GM21423 (cell line): ENCODE data around the gene ESRP2.

ENCODE experiments used
- ATAC-seq: cut with Tn5 transposase; IDR thresholded peaks from one replicate; pipeline ENCODE4 v1.9.1; 2021; ENCODE audit warnings: mild to moderate bottlenecking, moderate library complexity; ENCODE audit not compliant: unreplicated experiment

ESRP2 gene

DNA sequence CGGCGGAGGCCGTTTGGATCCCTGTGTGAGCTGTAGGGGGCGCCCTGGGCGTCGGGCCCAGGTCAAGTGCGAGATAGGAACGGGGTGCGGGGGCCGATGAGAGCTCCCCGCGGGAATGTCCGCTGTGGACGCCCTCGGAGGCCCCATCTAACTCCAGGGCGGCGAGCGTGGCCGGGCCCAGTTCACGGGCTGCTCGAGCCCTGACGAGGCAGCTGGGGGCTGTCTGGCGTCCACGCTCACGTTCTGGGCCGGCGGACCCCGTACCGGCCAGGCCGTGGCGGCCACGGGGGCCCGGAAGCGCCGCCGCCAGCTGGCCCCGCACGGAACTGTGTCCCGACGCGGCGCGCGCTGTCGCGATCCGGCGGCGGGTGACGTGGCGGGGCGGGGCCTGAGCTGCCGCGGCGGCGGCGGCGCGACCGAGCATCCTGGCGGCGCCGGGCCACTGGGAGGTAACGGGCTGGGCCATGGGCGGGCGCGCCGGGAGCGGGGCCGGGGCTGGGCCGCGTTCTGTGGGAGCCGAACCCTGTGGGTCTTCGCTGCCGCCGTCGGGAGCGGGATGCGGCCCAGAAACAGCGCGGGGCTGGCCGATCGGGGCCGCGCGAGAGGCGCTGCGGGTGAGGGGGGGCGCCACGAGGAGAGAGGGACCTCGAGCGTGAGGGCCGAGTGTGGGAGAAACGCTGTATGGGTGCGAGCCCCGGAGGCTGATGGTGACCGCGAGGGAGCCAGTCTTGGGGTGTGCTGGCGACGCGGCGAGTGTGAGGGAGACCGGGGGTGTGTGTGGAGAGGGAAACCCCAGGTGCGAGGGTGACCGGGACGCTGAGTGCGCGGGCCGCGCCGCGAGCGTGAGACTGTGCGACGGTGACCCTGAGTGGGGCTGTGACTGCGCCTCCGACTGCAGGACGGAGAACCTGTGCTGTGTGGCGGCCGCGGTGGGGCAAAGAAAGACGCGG, 28.5 kb upstream of the ESRP2 start, which contains the start of gene SLC7A6:
Gene SLC7A6, plus strand, starts transcription at position 399 of the 950 bp plus-strand sequence. CDS start 10,201 bp downstream, outside the sequence.
- peak; percentile 63 for ATAC-seq

- no peak for ATAC-seq
Measured at GRCh38 chr16:68263559-68264127, 27.7 kb upstream of the ESRP2 start.

DNA sequence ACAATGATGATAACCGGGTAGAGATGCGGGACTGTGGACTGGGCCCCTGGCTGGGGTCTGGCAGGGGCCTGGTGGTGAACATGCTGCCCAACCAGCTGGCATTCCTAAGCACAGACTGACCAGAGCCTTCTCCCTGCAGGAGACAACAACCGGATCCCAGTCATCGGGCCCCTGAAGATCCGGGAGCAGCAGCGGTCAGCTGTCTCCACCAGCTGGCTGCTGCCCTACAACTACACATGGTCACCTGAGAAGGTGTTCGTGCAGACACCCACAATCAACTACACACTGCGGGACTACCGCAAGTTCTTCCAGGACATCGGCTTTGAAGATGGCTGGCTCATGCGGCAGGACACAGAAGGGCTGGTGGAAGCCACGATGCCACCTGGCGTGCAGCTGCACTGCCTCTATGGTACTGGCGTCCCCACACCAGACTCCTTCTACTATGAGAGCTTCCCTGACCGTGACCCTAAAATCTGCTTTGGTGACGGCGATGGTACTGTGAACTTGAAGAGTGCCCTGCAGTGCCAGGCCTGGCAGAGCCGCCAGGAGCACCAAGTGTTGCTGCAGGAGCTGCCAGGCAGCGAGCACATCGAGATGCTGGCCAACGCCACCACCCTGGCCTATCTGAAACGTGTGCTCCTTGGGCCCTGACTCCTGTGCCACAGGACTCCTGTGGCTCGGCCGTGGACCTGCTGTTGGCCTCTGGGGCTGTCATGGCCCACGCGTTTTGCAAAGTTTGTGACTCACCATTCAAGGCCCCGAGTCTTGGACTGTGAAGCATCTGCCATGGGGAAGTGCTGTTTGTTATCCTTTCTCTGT, 23.3 kb upstream of the ESRP2 start:
- ATAC-seq, result no peak

DNA sequence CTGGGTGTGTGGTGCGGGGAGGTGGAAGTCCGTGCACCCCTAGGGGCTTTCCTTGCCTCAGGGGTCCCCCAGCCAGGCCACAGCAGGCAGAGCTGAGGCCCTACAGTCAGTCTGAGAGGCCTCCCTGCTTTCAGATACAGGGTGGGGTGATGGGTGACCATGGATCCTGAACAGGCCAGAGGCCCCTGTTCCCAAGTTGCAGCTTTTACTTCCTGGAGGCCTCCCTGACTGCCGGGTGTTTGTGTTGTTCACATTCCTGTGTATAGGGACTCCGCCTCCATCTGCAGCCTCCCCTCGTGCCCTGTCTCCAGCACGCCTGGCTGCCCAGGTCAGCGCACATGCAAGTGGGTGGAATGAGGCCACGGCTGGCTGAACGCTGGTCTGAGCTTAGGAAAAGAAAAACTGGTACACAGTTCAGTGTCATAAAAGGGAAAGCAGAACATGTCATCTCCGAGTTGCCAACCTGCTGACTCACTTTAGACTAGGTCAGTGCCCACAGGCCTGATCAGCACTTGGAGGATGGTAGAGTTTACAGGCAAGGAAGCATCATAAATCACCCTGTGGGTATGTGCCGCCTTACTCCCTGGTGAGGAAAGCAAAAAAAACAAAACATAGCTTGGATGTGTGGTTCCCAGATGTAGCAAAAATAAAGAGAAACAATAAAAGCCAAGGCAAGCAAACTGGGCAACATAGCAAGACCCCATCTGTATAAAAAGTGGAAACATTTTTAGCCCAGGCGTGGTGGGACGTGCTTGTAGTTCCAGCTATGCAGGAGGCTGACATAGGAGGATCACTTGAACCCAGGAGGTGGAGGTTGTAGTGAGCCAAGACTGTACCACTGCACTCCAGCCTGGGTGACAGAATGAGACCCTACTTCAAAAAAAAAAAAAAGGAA, 22.2 kb upstream of the ESRP2 start:
- ATAC-seq, result peak; percentile 12

DNA sequence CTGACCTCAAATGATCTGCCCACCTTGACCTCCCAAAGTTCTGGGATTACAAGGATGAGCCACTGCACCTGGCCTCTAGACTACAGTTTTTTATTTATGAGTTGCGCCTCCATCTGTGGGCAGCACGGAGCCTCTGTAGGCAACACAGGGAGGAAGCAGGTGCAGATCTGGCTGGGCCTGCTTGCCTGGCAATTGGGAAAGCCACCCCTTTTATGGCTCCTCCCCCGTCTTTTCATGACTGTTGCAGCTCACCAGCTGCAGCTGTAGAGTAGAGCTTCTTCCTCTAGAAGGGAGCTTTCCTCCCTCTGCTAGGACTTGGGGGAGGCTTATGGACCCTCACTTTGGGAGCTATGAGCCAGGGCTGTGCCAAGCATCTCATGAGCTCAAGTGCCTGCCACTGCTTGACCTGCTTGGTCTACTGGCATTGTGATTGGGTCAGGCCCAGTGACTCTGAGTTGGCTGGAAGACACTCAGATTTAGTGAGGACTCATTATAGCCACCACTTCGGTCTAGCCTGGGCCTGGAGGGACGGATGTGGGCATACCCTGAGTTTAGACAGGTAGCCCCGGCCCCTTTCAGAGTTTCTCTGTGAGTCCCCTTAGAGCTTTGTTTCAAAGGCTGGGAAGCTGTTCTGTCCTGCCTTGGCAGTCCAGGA, 21.5 kb upstream of the ESRP2 start:
- ATAC-seq, result peak; percentile 44

DNA sequence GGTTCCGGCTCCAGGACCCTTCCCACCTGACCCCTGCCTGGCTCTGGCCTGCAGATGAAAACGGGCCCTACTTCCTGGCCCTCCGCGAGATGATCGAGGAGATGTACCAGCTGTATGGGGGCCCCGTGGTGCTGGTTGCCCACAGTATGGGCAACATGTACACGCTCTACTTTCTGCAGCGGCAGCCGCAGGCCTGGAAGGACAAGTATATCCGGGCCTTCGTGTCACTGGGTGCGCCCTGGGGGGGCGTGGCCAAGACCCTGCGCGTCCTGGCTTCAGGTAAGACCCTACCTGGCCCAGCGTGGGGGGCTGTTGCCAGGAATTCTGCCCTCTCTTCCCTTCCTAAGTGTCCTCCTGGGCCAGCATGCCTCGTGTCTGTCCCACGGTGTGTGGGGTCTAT, 19.8 kb upstream of the ESRP2 start:
- ATAC-seq, result no peak

DNA sequence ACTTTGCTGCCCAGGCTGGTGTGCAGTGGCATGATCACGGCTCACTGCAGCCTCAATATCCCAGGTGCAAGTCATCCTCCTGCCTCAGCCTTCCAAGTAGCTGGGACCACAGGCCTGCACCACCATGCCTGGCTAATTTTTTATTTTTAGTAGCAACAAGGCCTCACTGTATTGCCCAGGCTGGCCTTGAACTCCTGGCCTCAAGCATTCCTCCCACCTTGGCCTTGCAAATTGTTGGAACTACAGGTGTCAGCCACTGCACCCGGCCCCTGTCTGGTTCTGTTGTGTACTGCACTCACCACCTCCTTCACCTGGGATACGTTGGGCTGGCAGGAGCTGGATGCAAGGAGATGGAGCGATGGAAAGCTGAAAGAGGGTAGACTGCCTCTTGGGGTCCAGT, 17.8 kb upstream of the ESRP2 start:
- no peak for ATAC-seq

DNA sequence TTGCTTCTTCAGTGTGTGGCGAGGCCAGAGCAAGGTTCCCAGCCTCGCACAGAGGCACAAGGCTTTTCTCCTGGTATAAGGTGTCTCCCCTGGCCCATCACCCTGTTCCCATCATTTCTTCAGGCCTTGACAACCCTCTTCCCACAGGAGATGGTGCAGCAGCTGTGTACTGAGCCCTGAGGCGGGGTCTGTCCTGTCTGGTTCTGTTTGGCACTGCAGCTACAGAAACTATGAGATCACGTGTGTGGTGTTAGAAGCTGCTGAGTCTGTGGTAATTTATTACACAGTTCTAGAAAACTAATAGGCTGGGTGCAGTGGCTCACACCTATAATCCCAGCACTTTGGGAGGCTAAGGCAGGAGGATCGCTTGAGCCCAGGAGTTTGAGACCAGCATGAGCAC, 16.5 kb upstream of the ESRP2 start:
- no peak for ATAC-seq

- ATAC-seq, result no peak
Measured at GRCh38 chr16:68251832-68252231, 15.9 kb upstream of the ESRP2 start.

DNA sequence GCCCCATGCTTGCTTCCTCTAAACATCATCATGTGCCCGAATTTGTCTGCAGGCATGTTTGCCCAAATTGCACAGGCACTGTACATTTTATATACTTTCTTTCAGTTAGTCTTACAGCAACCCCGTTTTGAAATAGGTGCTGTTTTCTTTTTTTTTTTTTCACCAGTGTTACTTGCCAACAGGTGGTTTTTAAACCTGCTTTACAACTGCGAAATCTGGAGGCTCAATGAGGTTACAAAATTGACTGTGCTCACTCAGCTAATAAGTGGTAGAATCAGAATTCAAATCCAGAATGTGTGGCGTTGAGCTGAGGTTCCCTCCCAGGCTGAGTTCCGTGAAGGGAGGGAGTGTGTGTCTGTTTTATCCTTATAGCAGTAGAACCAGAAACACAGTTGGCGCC, 15.0 kb upstream of the ESRP2 start:
- ATAC-seq, result no peak

DNA sequence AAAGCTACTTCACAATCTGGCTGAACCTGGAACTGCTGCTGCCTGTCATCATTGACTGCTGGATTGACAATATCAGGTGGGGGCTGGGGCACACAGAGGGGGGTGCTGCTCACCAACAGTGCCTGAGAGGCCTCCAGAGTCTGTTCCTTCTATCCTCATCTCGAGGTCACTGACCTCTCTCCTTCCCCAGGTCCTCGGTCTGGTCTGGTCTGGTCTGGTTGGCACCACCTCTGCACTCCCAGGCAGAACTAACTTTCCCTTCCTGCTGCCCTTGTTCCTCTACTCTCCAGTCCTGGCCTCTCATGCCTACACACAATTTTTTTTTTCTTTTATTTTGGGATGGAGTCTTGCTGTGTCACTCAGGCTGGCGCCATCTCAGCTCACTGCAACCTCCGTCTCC, 13.4 kb upstream of the ESRP2 start:
- no peak for ATAC-seq

DNA sequence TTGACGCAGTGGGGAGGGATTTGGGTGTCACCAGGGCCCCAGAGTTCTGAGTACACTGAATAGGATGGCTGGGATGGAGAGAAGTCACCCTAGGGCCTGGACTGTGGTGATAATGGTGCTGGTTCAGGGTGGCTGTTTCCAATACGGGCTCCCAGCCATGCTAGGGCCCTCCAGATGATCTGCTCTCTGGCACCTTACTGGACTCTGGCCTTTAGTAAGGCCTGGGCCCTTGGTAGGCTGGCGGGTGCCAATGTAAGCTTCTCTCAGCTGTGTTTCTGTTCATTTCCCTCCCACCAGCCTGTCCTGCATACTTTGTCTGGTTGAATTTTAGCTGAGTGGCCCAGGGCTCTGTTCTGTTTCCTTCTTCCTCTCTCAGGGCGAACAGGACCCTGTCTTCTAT, 12.0 kb upstream of the ESRP2 start:
- ATAC-seq, result no peak

- ATAC-seq, result no peak
Measured at GRCh38 chr16:68247400-68247799, 11.5 kb upstream of the ESRP2 start.

DNA sequence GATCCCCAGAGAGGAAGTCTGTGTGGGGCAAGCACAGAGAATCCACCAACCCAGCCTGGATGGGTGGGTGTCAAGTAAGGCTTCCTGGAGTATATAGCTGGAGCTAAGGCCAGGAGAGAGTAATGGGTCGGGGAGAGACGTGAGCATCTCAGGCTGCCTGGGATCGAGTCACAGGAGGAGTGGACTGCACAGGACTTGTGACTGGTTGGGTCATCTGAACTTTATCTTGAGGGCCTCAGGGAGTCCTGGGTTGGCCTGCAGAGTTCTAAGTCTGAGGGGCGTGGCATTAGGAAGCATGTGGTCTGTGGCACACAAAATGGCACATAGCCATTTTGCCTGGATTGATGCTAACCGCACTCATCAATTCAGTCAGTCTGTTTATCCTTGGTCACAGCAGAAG, 10.7 kb upstream of the ESRP2 start:
- no peak for ATAC-seq

- no peak for ATAC-seq
Measured at GRCh38 chr16:68246121-68246520, 10.2 kb upstream of the ESRP2 start.

DNA sequence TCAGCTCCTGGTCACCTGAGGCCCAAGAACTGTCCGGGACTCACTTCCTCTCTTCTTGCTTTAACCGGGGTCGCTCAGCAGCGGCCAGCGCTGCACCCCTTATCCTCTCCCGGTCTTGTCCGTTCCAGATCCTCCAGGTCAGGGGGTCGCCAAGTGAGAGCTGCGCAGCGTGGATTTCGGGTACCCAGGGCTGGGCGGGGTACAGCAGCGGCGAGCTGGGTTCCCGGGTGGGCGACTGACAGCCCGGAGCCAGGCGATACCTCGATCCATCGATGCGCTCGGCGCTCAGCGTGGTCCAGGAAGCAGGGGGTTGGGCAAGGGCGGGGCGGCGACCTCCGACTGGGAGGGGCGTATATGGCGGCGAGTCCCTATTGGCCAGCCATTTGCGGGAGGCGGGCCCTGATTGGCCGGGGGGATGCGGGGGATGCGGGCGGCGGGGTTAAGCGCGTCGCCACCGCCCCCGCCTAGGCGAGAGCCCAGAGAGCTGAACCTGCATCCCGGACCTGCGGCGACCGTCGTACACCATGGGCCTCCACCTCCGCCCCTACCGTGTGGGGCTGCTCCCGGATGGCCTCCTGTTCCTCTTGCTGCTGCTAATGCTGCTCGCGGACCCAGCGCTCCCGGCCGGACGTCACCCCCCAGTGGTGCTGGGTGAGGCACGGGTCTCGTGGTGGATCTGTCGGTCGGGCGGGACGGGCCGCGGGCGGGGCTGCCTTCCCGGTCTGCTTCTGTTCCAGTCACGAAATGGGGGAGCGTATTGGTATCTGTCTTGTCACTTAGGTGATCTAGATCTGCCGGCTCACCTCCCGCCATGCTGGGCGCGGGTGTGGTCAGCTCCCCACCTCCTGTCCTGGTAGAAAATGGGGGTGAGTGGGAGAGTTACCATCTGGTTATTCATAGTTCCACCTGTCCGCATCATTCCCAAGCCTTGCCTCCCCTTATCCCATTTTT, 9.3 kb upstream of the ESRP2 start, which contains the start of gene PLA2G15:
Gene PLA2G15, plus strand, starts transcription at position 471 of the 951 bp plus-strand sequence. Its CDS starts 54 bp downstream, at position 525.
- ATAC-seq, result peak; percentile 87

DNA sequence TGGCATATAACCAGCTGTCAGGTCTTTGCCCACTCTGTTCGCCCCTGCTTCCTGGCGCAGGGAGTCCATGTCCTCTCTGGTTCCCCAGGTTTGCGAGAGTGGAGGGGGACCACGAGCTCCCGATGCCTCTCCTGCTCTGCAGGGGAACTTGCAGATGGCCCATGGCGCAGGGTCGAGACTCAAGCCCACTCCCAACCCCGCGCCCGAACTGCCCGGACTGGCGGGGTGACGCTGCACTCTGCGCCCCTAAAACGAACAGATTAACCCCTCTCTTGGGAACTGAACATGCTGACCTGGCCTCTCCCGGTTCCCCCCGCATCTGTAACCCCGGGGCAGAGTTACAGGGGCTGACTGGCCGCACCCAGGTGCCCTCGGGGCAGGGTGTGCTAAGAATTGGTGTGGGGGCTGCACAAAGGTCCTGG, 8.6 kb upstream of the ESRP2 start:
- ATAC-seq, result peak; percentile 8
